ENCODE data around the gene AATK.

AATK gene

GRCh38 chr17:81074875-81075274, 91.1 kb downstream of the AATK start:
- TF ChIP-seq CTCF (IDR thresholded peaks at IDR 0.05; ENCODE audit: insufficient read depth, low read length, missing control alignments), result no peak
- ChIA-PET CTCF (no interaction called here), POLR2A (no interaction called here)

GRCh38 chr17:81073967-81074839, 91.8 kb downstream of the AATK start:
- POLR2A ChIA-PET, result no interaction called here

More at GRCh38 chr17:81074875-81075274, 91.1 kb downstream of the AATK start:
- no peak overlapping the region for H3K4me3 ChIP-seq (ENCODE audit: low read depth, low read length)
- DNase-seq (ENCODE audit: low read depth, low spot score), result no peak

GRCh38 chr17:81071761-81072741, 94.0 kb downstream of the AATK start:
- no peak for TF ChIP-seq CTCF (IDR thresholded peaks at IDR 0.05; ENCODE audit: insufficient read depth, low read length, missing control alignments)
- no peak for DNase-seq (ENCODE audit: low read depth, low spot score)
- H3K4me3 ChIP-seq (ENCODE audit: low read depth, low read length), result no peak overlapping the region
- ChIA-PET CTCF (interaction anchor here (0.8 to 1.7 kb wide), 2 partner anchors 26 to 48 kb away, joined by 5 read pairs; no protein-coding TSS in a partner anchor), POLR2A (no interaction called here)

More at GRCh38 chr17:81073967-81074839, 91.8 kb downstream of the AATK start:
- CTCF ChIA-PET, result interaction anchor here (1.2 kb wide), 1 partner anchor 50 kb away, joined by 3 read pairs; no protein-coding TSS in a partner anchor
- H3K4me3 ChIP-seq (ENCODE audit: low read depth, low read length), result no peak overlapping the region
- no peak for DNase-seq (ENCODE audit: low read depth, low spot score)
- no peak for TF ChIP-seq CTCF (IDR thresholded peaks at IDR 0.05; ENCODE audit: insufficient read depth, low read length, missing control alignments)

- TF ChIP-seq CTCF (IDR thresholded peaks at IDR 0.05; ENCODE audit: insufficient read depth, low read length, missing control alignments), result no peak
- ChIA-PET POLR2A (no interaction called here), CTCF (interaction anchor here (1.7 kb wide), 1 partner anchor 47 kb away, joined by 5 read pairs; no protein-coding TSS in a partner anchor)
- no peak overlapping the region for H3K4me3 ChIP-seq (ENCODE audit: low read depth, low read length)
- no peak for DNase-seq (ENCODE audit: low read depth, low spot score)
Observed at GRCh38 chr17:81070541-81071246, 95.3 kb downstream of the AATK start.

GRCh38 chr17:81069135-81069645, 96.8 kb downstream of the AATK start:
- POLR2A ChIA-PET, result no interaction called here
- no peak for DNase-seq (ENCODE audit: low read depth, low spot score)
- H3K4me3 ChIP-seq (ENCODE audit: low read depth, low read length), result no peak overlapping the region
- CTCF ChIA-PET, result interaction anchor here (1.1 kb wide), 1 partner anchor 12 kb away, joined by 3 read pairs; no protein-coding TSS in a partner anchor
- no peak for TF ChIP-seq CTCF (IDR thresholded peaks at IDR 0.05; ENCODE audit: insufficient read depth, low read length, missing control alignments)
